Breast epithelium (tissue), 4 donors: ENCODE measurements around the gene THBS1. TPM values are rescaled to one million over a fixed set of nuclear protein-coding genes. Genes with fewer than 3 reads are reported as not detected.

Source experiments
- DNase-seq, 2 donors: peaks; one replicate each; pipeline ENCODE4 v3.0.0-alpha.2; 2019; ENCODE audit warnings: low spot score in 2 of 2
- H3K27ac ChIP-seq, 2 donors: fragments of 200-600 bp; sonication (generic) in 1 of 2; one replicate each; pipeline ENCODE4 v1.5.1; 2016 to 2019; ENCODE audit warnings: mild to moderate bottlenecking in 1 of 2
- H3K27me3 ChIP-seq, 2 donors: fragments of 200-600 bp; sonication (generic) in 1 of 2; one replicate each; pipeline versions ENCODE4 v1.5.1 to v1.6.0; 2017 to 2019; ENCODE audit warnings: control low read depth in 1 of 2, mild to moderate bottlenecking in 1 of 2
- H3K36me3 ChIP-seq: fragments of 200-600 bp; one replicate; pipeline ENCODE4 v1.5.1; 2019
- H3K4me1 ChIP-seq, 2 donors: fragments of 200-600 bp; sonication (generic); one replicate each; pipeline ENCODE4 v1.5.1; 2016 to 2019; ENCODE audit warnings: control low read depth in 1 of 2
- H3K4me3 ChIP-seq, 3 donors: fragments of 200-600 bp; sonication (generic); 1 replicate in 2 of 3; 2 replicates in 1 of 3; pipeline ENCODE4 v1.5.1; 2016 to 2019; ENCODE audit warnings: mild to moderate bottlenecking in 3 of 3, moderate library complexity in 2 of 3
- H3K9me3 ChIP-seq, 2 donors: fragments of 200-600 bp; sonication (generic) in 1 of 2; one replicate each; pipeline ENCODE4 v1.5.1; 2016 to 2019; ENCODE audit warnings: control low read depth in 1 of 2
- CTCF ChIP-seq, 3 donors: fragments of 450-650 bp; IDR thresholded peaks; one replicate each; pipeline ENCODE4 v1.5.1; 2016 to 2017; ENCODE audit warnings: antibody characterized with exemption in 3 of 3, mild to moderate bottlenecking in 3 of 3, moderate library complexity in 3 of 3
- POLR2A ChIP-seq: fragments of 450-650 bp; IDR thresholded peaks from one replicate; pipeline ENCODE4 v1.6.1; 2016; ENCODE audit warnings: antibody characterized with exemption, mild to moderate bottlenecking, moderate library complexity
- POLR2AphosphoS5 ChIP-seq, 3 donors: sonication (generic); formaldehyde crosslinking; IDR thresholded peaks; one replicate each; pipeline ENCODE4 v1.6.1; 2017; ENCODE audit warnings: antibody characterized with exemption in 3 of 3
- intact Hi-C: fragments of 100-400 bp; cut with DNase I; formaldehyde crosslinking; loops from one replicate; pipeline ENCODE4 v1.15.1; 2023; ENCODE audit warnings: low total_unique reads
- total RNA-seq, 3 donors: library from RNA; depleted of rRNA; stranded (reverse); fragments of >200 nt; gene quantifications; one replicate each; pipeline ENCODE4 v1.1.0, GENCODE V29; 2016

Gene THBS1
- total RNA-seq, 3 donors from 2014 or later, result 106 to 623 (median 386) TPM

- H3K9me3 ChIP-seq, result no peaks in the 10 kb centered on the region
- H3K4me1 ChIP-seq, result peaks cover 6 to 9% of the 10 kb centered on the region in 2 donors
- TF ChIP-seq CTCF (IDR thresholded peaks at IDR 0.05) (no peak), POLR2A (no peak), POLR2AphosphoS5 (IDR thresholded peaks at IDR 0.05) (peak in 1 of 3 donors; percentile 51)
- H3K27me3 ChIP-seq, result no peaks in the 10 kb centered on the region
- H3K36me3 ChIP-seq, result no peaks in the 10 kb centered on the region
- intact Hi-C loops, result loop anchor here (5.0 kb wide), 1 partner anchor 410 kb away; no protein-coding TSS in a partner anchor
- H3K4me3 ChIP-seq, result peak overlapping the region; percentile 55 to 88 (median 71)
- DNase-seq, result no peak
- H3K27ac ChIP-seq, result peak overlapping the region; percentile 96
Observed at GRCh38 chr15:39582286-39582976, 1.6 kb downstream of the THBS1 start.

GRCh38 chr15:39582977-39583595 lies 2.2 kb downstream of the THBS1 start:
- DNase-seq, result no peak
- Histone ChIP-seq H3K4me1 (peaks cover 8 to 9% of the 10 kb centered on the region in 2 donors), H3K27me3 (no peaks in the 10 kb centered on the region), H3K4me3 (peak overlapping the region; percentile 55 to 88 (median 71)), H3K9me3 (no peaks in the 10 kb centered on the region), H3K36me3 (no peaks in the 10 kb centered on the region), H3K27ac (peak overlapping the region; percentile 96)
- TF ChIP-seq POLR2A (no peak), CTCF (IDR thresholded peaks at IDR 0.05) (no peak), POLR2AphosphoS5 (IDR thresholded peaks at IDR 0.05) (no peak)
- intact Hi-C loops, result loop anchor here (5.0 kb wide), 1 partner anchor 411 kb away; no protein-coding TSS in a partner anchor

- intact Hi-C loops, result loop anchor here (5.0 kb wide), 1 partner anchor 411 kb away; no protein-coding TSS in a partner anchor
- no peak for TF ChIP-seq CTCF (IDR thresholded peaks at IDR 0.05)
- no peak for TF ChIP-seq POLR2AphosphoS5 (IDR thresholded peaks at IDR 0.05)
- no peak for TF ChIP-seq POLR2A
- no peaks in the 10 kb centered on the region for H3K9me3 ChIP-seq
Observed at GRCh38 chr15:39583596-39584265, 2.9 kb downstream of the THBS1 start.

GRCh38 chr15:39584266-39584659 lies 3.4 kb downstream of the THBS1 start:
- Histone ChIP-seq H3K36me3 (peaks cover 3% of the 10 kb centered on the region), H3K4me3 (peak overlapping the region; percentile 55 to 88 (median 71)), H3K9me3 (no peaks in the 10 kb centered on the region), H3K27me3 (no peaks in the 10 kb centered on the region), H3K27ac (peak overlapping the region; percentile 18 to 96), H3K4me1 (peaks cover 9% of the 10 kb centered on the region in 2 donors)
- no peak for DNase-seq
- intact Hi-C loops, result loop anchor here (5.0 kb wide), 1 partner anchor 412 kb away; no protein-coding TSS in a partner anchor
- TF ChIP-seq CTCF (IDR thresholded peaks at IDR 0.05) (no peak), POLR2AphosphoS5 (IDR thresholded peaks at IDR 0.05) (no peak), POLR2A (peak; percentile 33)

More at GRCh38 chr15:39583596-39584265, 2.9 kb downstream of the THBS1 start:
- Histone ChIP-seq H3K36me3 (no peaks in the 10 kb centered on the region), H3K4me1 (peaks cover 9% of the 10 kb centered on the region in 2 donors), H3K27me3 (no peaks in the 10 kb centered on the region), H3K27ac (peak overlapping the region; percentile 96), H3K4me3 (peak overlapping the region; percentile 55 to 88 (median 71))
- DNase-seq, result no peak
